HepG2 (cell line): ENCODE measurements around the gene SOAT2. TPM values are rescaled to one million over a fixed set of nuclear protein-coding genes. Genes with fewer than 3 reads are reported as not detected.

Experiments used
- ATAC-seq: fragments of 200-7000 bp; cut with Tn5 transposase; 3 replicates; pipeline ENCODE4 v1.9.1; 2020; ENCODE audit warnings: mild to moderate bottlenecking, moderate library complexity
- BruUV-seq: library from RNA; stranded (reverse); fragments of 400-500 nt; replicated peaks from 2 replicates; lab custom pipeline; 2021; lab: Mats Ljungman, UMichigan
- CTCF ChIA-PET: fragments of 300-600 bp; formaldehyde crosslinking; extraction: SDS; loops from one replicate; lab custom pipeline; 2021; ENCODE audit warnings: low total read pairs, inconsistent platforms, low intra/inter-chr PET ratio; lab: Yijun Ruan, JAX
- POLR2A ChIA-PET: fragments of 350-600 bp; sonication (Branson Sonifier 250); formaldehyde crosslinking; loops from one replicate; lab custom pipeline; 2020; ENCODE audit warnings: antibody characterized with exemption, inconsistent platforms; lab: Yijun Ruan, JAX
- DNase-seq: peaks from one replicate; pipeline ENCODE4 v3.0.0-alpha.2; 2015; ENCODE audit warnings: low spot score
- FAIRE-seq: peaks from 3 replicates; lab custom pipeline; 2011; peaks lifted over from hg19 to GRCh38; lab: Jason Lieb, UNC
- H2AFZ ChIP-seq: one replicate; pipeline ENCODE4 v1.6.1; 2011; ENCODE audit warnings: low read length, inconsistent platforms
- H3K27ac ChIP-seq: fragments of 300-600 bp; 3 replicates; pipeline ENCODE4 v1.8.0; 2011; ENCODE audit warnings: mixed run types, mild to moderate bottlenecking, mixed read lengths, low read length, inconsistent platforms; ENCODE audit not compliant: insufficient read depth; ENCODE audit errors: extremely low read length
- H3K27me3 ChIP-seq, 2 experiments: fragments of 200-600 bp in 1 of 2; 2 replicates in 1 of 2; 3 replicates in 1 of 2; pipeline versions ENCODE4 v1.6.0 to v1.8.0; 2011; ENCODE audit warnings: low read length in 2 of 2, mild to moderate bottlenecking in 2 of 2, moderate library complexity in 2 of 2, inconsistent platforms in 1 of 2; ENCODE audit not compliant: insufficient read depth in 2 of 2, control insufficient read depth in 1 of 2
- H3K36me3 ChIP-seq, 2 experiments: fragments of 200-600 bp in 1 of 2; replicated peaks in 1 of 2; 2 replicates in 1 of 2; 3 replicates in 1 of 2; pipeline versions ENCODE4 v1.5.1 to v1.8.0; 2011; ENCODE audit warnings: low read length in 2 of 2, inconsistent platforms in 1 of 2; ENCODE audit not compliant: insufficient read depth in 2 of 2, control insufficient read depth in 1 of 2
- H3K4me1 ChIP-seq: 2 replicates; pipeline ENCODE4 v1.5.1; 2012; ENCODE audit warnings: low read length, inconsistent platforms; ENCODE audit not compliant: insufficient read depth
- H3K4me2 ChIP-seq: 2 replicates; pipeline ENCODE4 v1.6.0; 2011; ENCODE audit warnings: low read depth, low read length, inconsistent platforms
- H3K4me3 ChIP-seq, 3 experiments: fragments of 200-600 bp in 1 of 3; sonication (generic), shearing (Covaris generic) in 1 of 3; replicated peaks in 1 of 3; 2 replicates each; pipeline ENCODE4 v1.5.1; 2011 to 2016; ENCODE audit warnings: low read length in 3 of 3, inconsistent platforms in 2 of 3, low read depth in 2 of 3, mild to moderate bottlenecking in 2 of 3, control low read depth in 1 of 3, mixed read lengths in 1 of 3; ENCODE audit not compliant: insufficient read depth in 1 of 3
- H3K79me2 ChIP-seq: one replicate; pipeline ENCODE4 v1.6.1; 2011; ENCODE audit warnings: low read length, inconsistent platforms; ENCODE audit not compliant: insufficient read depth
- H3K9ac ChIP-seq: 2 replicates; pipeline ENCODE4 v1.6.0; 2011; ENCODE audit warnings: mild to moderate bottlenecking, low read depth, low read length, inconsistent platforms; ENCODE audit not compliant: insufficient read depth
- H3K9me3 ChIP-seq: 2 replicates; pipeline ENCODE4 v1.5.1; 2012; ENCODE audit warnings: mild to moderate bottlenecking, low read length
- H4K20me1 ChIP-seq: 2 replicates; pipeline ENCODE4 v1.6.0; 2011; ENCODE audit warnings: inconsistent platforms, mild to moderate bottlenecking, low read length, moderate library complexity; ENCODE audit not compliant: insufficient read depth
- AHR ChIP-seq: IDR thresholded peaks from 2 replicates; pipeline ENCODE4 v1.6.1; 2018; ENCODE audit warnings: missing genetic modification reagents, missing compliant biosample characterization
- ATF3 ChIP-seq: sonication (generic); formaldehyde crosslinking; IDR thresholded peaks from 2 replicates; pipeline ENCODE4 v1.4.0; 2020; ENCODE audit warnings: missing genetic modification reagents
- CREB1 ChIP-seq, 2 experiments: fragments of 450-650 bp in 1 of 2; IDR thresholded peaks; 2 replicates each; pipeline ENCODE4 v1.6.1; 2016 to 2017; ENCODE audit warnings: control low read depth in 1 of 2, mild to moderate bottlenecking in 1 of 2, missing compliant biosample characterization in 1 of 2, missing genetic modification characterization in 1 of 2
- DMAP1 ChIP-seq: IDR thresholded peaks from 2 replicates; pipeline ENCODE4 v1.6.1; 2016
- MTA1 ChIP-seq: sonication (generic); formaldehyde crosslinking; IDR thresholded peaks from 2 replicates; pipeline ENCODE4 v1.4.0; 2020; ENCODE audit warnings: missing genetic modification reagents, mild to moderate bottlenecking, borderline replicate concordance
- THAP11 ChIP-seq: IDR thresholded peaks from 2 replicates; pipeline ENCODE4 v1.6.1; 2016; ENCODE audit warnings: missing biosample characterization, missing genetic modification reagents
- ZMYM2 ChIP-seq: sonication (generic); formaldehyde crosslinking; IDR thresholded peaks from 2 replicates; pipeline ENCODE4 v1.8.0; 2022; ENCODE audit warnings: mild to moderate bottlenecking, missing genetic modification reagents
- ZNF775 ChIP-seq: sonication (generic); formaldehyde crosslinking; IDR thresholded peaks from 2 replicates; pipeline ENCODE4 v1.4.0; 2020; ENCODE audit warnings: missing genetic modification reagents, mild to moderate bottlenecking, moderate library complexity, borderline replicate concordance
- WGBS: methylation state at CpG from one replicate; pipeline ENCODE4 v1.1.6; 2017; ENCODE audit warnings: low lambda C conversion rate; 5-methylcytosine and 5-hydroxymethylcytosine counted together
- in situ Hi-C: cut with HindIII; loops from 2 replicates; pipeline ENCODE4 v1.10.0; 2017; ENCODE audit warnings: low pct_unique_long_range_greater_than_20kb; ENCODE audit not compliant: extremely low pct_ligation_motif_present
- intact Hi-C: fragments of 100-400 bp; cut with micrococcal nuclease; formaldehyde crosslinking; loops from one replicate; pipeline ENCODE4 v1.10.0; 2022; ENCODE audit not compliant: unreplicated experiment
- polyA plus RNA-seq, 8 experiments: library from polyadenylated mRNA; depleted of rRNA in 3 of 8; stranded (reverse) in 7 of 8; unstranded in 1 of 8; fragments of >200 nt; fragmentation: Illumina TruSeq in 4 of 8; extraction: Trizol in 4 of 8; gene quantifications; 2 replicates each; pipeline versions ENCODE4 v1.2.1 to v1.2.3, GENCODE V29; 2011 to 2016; ENCODE audit warnings: low read depth in 4 of 8, missing spikeins in 1 of 8, mixed read lengths in 1 of 8; ENCODE audit not compliant: insufficient read depth in 1 of 8
- total RNA-seq, 5 experiments: library from RNA; depleted of rRNA; stranded (reverse); fragments of >200 nt; fragmentation: Illumina TruSeq; extraction: Trizol; gene quantifications; 2 replicates each; pipeline ENCODE4 v1.2.3, GENCODE V29; 2016; ENCODE audit warnings: low read depth in 1 of 5
- TF ChIP-seq, protein P1 (sequence below): sonication (generic); formaldehyde crosslinking; IDR thresholded peaks from 2 replicates; pipeline ENCODE4 v1.5.1; 2020; ENCODE audit warnings: mild to moderate bottlenecking, moderate library complexity, missing genetic modification reagents

Gene SOAT2
- total and polyA plus RNA-seq, 2 of the 13 experiments (the other 11 are each of a cell fraction or from before 2014, with no cell fraction given): 14.9 to 108 TPM

GRCh38 chr12:53091756-53092155, 11.5 kb upstream of the SOAT2 start:
- Histone ChIP-seq H3K9ac (no peak overlapping the region), H4K20me1 (no peaks in the 10 kb centered on the region), H3K27ac (no peak overlapping the region), H3K9me3 (no peaks in the 10 kb centered on the region)
- in situ Hi-C loops (no loop called here), intact Hi-C loops (no loop called here)
- BruUV-seq: no TSS peak
- TF ChIP-seq DMAP1 (CRISPR knock-in tag): no peak
- TF ChIP-seq ATF3 (CRISPR knock-in tag): no peak
- no peak for TF ChIP-seq AHR (CRISPR knock-in tag)
- no peak for TF ChIP-seq ZNF775 (CRISPR knock-in tag)
- no peak for TF ChIP-seq ZMYM2
- TF ChIP-seq CREB1 (IDR thresholded peaks at IDR 0.05): no peak
- no peak for TF ChIP-seq CREB1 (CRISPR knock-in tag; IDR thresholded peaks at IDR 0.05)
- TF ChIP-seq MTA1: no peak
- TF ChIP-seq, protein P1, sequence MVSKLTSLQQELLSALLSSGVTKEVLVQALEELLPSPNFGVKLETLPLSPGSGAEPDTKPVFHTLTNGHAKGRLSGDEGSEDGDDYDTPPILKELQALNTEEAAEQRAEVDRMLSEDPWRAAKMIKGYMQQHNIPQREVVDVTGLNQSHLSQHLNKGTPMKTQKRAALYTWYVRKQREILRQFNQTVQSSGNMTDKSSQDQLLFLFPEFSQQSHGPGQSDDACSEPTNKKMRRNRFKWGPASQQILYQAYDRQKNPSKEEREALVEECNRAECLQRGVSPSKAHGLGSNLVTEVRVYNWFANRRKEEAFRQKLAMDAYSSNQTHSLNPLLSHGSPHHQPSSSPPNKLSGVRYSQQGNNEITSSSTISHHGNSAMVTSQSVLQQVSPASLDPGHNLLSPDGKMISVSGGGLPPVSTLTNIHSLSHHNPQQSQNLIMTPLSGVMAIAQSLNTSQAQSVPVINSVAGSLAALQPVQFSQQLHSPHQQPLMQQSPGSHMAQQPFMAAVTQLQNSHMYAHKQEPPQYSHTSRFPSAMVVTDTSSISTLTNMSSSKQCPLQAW (CRISPR knock-in tag): no peak
- TF ChIP-seq THAP11 (CRISPR knock-in tag): no peak
- TF ChIP-seq, all 625 proteins: peak for 0
- ChIA-PET POLR2A (interaction anchor here (1.4 to 2.5 kb wide), 2 partner anchors 11 to 13 kb away, joined by 5 to 11 read pairs; partner anchors contain the start of gene SPRYD3), CTCF (no interaction called here)
- Histone ChIP-seq H3K4me3 (no peak overlapping the region), H3K79me2 (no peaks in the 10 kb centered on the region), H3K4me2 (no peak overlapping the region), H3K4me1 (peaks cover 29% of the 10 kb centered on the region), H2AFZ (no peak overlapping the region), H3K27me3 (peaks cover 0 to 13% of the 10 kb centered on the region in 2 experiments; a peak in 2 of 5 replicates), H3K36me3 (no peaks in the 10 kb centered on the region)
- 47% methylated on average over 6 of the region's 6 CpGs for WGBS
- DNase-seq (no peak), FAIRE-seq (no peak), ATAC-seq (no peak)
